Endothelial cell of umbilical vein (primary cell): ENCODE results near the gene RARRES1. TPM values are rescaled to one million over a fixed set of nuclear protein-coding genes. Genes with fewer than 3 reads are reported as not detected.

Experiments used
- BruUV-seq: library from RNA; stranded (reverse); fragments of 400-500 nt; replicated peaks from 2 replicates; lab custom pipeline; 2021; lab: Mats Ljungman, UMichigan
- CTCF ChIA-PET: fragments of 300-600, 350-600 bp; sonication (Branson Sonifier 250); formaldehyde crosslinking; loops from one replicate; lab custom pipeline; 2021; ENCODE audit warnings: antibody characterized with exemption, inconsistent platforms; lab: Charles Lee
- POLR2A ChIA-PET: fragments of 300-600, 350-600 bp; sonication (Branson Sonifier 250); formaldehyde crosslinking; loops from one replicate; lab custom pipeline; 2021; ENCODE audit warnings: antibody characterized with exemption, inconsistent platforms; lab: Charles Lee
- DNase-seq: peaks from one replicate; pipeline ENCODE4 v3.0.0-alpha.2; 2011; ENCODE audit warnings: low read depth, low spot score
- FAIRE-seq: peaks from 2 replicates; lab custom pipeline; 2011; peaks lifted over from hg19 to GRCh38; lab: Jason Lieb, UNC
- H2AFZ ChIP-seq: 2 replicates; pipeline ENCODE4 v1.6.0; 2012; ENCODE audit warnings: low read depth, low read length, control low read depth, inconsistent platforms
- H3K27ac ChIP-seq: 2 replicates; pipeline ENCODE4 v1.5.1; 2011; ENCODE audit warnings: low read depth, mild to moderate bottlenecking, control low read depth, low read length, moderate library complexity; ENCODE audit not compliant: insufficient read depth
- H3K27me3 ChIP-seq, 2 experiments: 2 replicates each; pipeline versions ENCODE4 v1.6.0 to v1.6.1; 2011; ENCODE audit warnings: low read length in 2 of 2, mixed read lengths in 1 of 2; ENCODE audit not compliant: control insufficient read depth in 2 of 2, insufficient read depth in 2 of 2
- H3K36me3 ChIP-seq, 2 experiments: 2 replicates in 1 of 2; 3 replicates in 1 of 2; pipeline ENCODE4 v1.5.1; 2011; ENCODE audit warnings: low read length in 2 of 2, mild to moderate bottlenecking in 1 of 2, moderate library complexity in 1 of 2; ENCODE audit not compliant: control insufficient read depth in 2 of 2, insufficient read depth in 2 of 2; ENCODE audit errors: extremely low read depth in 1 of 2
- H3K4me1 ChIP-seq: 3 replicates; pipeline ENCODE4 v1.5.1; 2011; ENCODE audit warnings: mild to moderate bottlenecking, low read length; ENCODE audit not compliant: control insufficient read depth, insufficient read depth; ENCODE audit errors: extremely low read depth
- H3K4me2 ChIP-seq: 2 replicates; pipeline ENCODE4 v1.6.1; 2011; ENCODE audit warnings: low read length, control low read depth, mixed read lengths; ENCODE audit not compliant: insufficient read depth
- H3K4me3 ChIP-seq, 3 experiments: fragments of 200-600 bp in 1 of 3; sonication (generic), shearing (Covaris generic) in 1 of 3; replicated peaks in 1 of 3; 2 replicates each; pipeline ENCODE4 v1.5.1; 2011 to 2016; ENCODE audit warnings: control low read depth in 3 of 3, low read length in 3 of 3, mild to moderate bottlenecking in 2 of 3, inconsistent platforms in 1 of 3, low read depth in 1 of 3, moderate library complexity in 1 of 3; ENCODE audit not compliant: insufficient read depth in 1 of 3
- H3K79me2 ChIP-seq: 2 replicates; pipeline ENCODE4 v1.6.0; 2012; ENCODE audit warnings: low read length, inconsistent platforms; ENCODE audit not compliant: control insufficient read depth, insufficient read depth
- H3K9ac ChIP-seq: replicated peaks from 2 replicates; pipeline ENCODE3; 2011; ENCODE audit warnings: low read length, control low read depth; ENCODE audit not compliant: insufficient read depth; ENCODE audit errors: extremely low read depth
- H3K9me1 ChIP-seq: replicated peaks from 3 replicates; pipeline ENCODE4 v1.6.0; 2011; ENCODE audit warnings: mild to moderate bottlenecking, low read length; ENCODE audit not compliant: control insufficient read depth, insufficient read depth; ENCODE audit errors: extremely low read depth
- H3K9me3 ChIP-seq: replicated peaks from 2 replicates; pipeline ENCODE4 v1.5.1; 2012; ENCODE audit warnings: low read length, inconsistent platforms; ENCODE audit not compliant: control insufficient read depth, insufficient read depth
- H4K20me1 ChIP-seq: replicated peaks from 2 replicates; pipeline ENCODE3; 2011; ENCODE audit warnings: mild to moderate bottlenecking, low read length; ENCODE audit not compliant: control insufficient read depth, insufficient read depth; ENCODE audit errors: extremely low read depth
- EZH2 ChIP-seq: IDR thresholded peaks from 2 replicates; pipeline ENCODE4 v1.6.1; 2012; ENCODE audit warnings: borderline replicate concordance, low read depth, mild to moderate bottlenecking, moderate library complexity, low read length, inconsistent platforms; ENCODE audit not compliant: severe bottlenecking
- FOS ChIP-seq: IDR thresholded peaks from 2 replicates; pipeline ENCODE4 v1.6.1; 2011; ENCODE audit warnings: mild to moderate bottlenecking, low read length, moderate library complexity, borderline replicate concordance; ENCODE audit not compliant: insufficient read depth
- GATA2 ChIP-seq: IDR thresholded peaks from 2 replicates; pipeline ENCODE4 v1.7.0; 2011; ENCODE audit warnings: low read depth, mild to moderate bottlenecking, moderate library complexity, mixed read lengths, low read length; ENCODE audit not compliant: insufficient read length, insufficient read depth
- JUN ChIP-seq: IDR thresholded peaks from 2 replicates; pipeline ENCODE4 v1.6.1; 2011; ENCODE audit warnings: borderline replicate concordance, low read depth; ENCODE audit not compliant: insufficient read length, insufficient read depth
- MAX ChIP-seq: IDR thresholded peaks from 2 replicates; pipeline ENCODE4 v1.6.1; 2011; ENCODE audit not compliant: insufficient read depth, insufficient read length
- MYC ChIP-seq: IDR thresholded peaks from one replicate; pipeline ENCODE4 v1.6.1; 2011; ENCODE audit warnings: mild to moderate bottlenecking, low read depth, low read length
- POLR2A ChIP-seq: IDR thresholded peaks from 2 replicates; pipeline ENCODE4 v1.6.1; 2012; ENCODE audit warnings: low read depth, mild to moderate bottlenecking, control low read depth, low read length
- POLR2AphosphoS5 ChIP-seq: IDR thresholded peaks from 2 replicates; pipeline ENCODE4 v1.6.1; 2012; ENCODE audit warnings: low read depth, mild to moderate bottlenecking, control low read depth, low read length, moderate library complexity; ENCODE audit not compliant: insufficient read depth
- dilution Hi-C: fragments of 300-500 bp; cut with MboI; formaldehyde crosslinking; loops from one replicate; pipeline ENCODE4 v1.15.0; 2019; ENCODE audit warnings: low sequenced_read_pairs; ENCODE audit not compliant: extremely low pct_ligation_motif_present
- intact Hi-C: fragments of 100-400 bp; cut with micrococcal nuclease; formaldehyde crosslinking; loops from one replicate; pipeline ENCODE4 v1.10.0; 2022
- polyA plus RNA-seq, 4 experiments: library from polyadenylated mRNA; depleted of rRNA in 3 of 4; stranded (reverse) in 3 of 4; unstranded in 1 of 4; fragments of >200 nt; gene quantifications; 2 replicates each; pipeline versions ENCODE4 v1.2.1 to v1.2.3, GENCODE V29; 2011 to 2012; ENCODE audit warnings: missing spikeins in 1 of 4
- total RNA-seq: library from RNA; stranded (reverse); gene quantifications from 2 replicates; pipeline ENCODE4 v1.2.3, GENCODE V29; 2021
- TF ChIP-seq, protein P1 (sequence below), 2 donors: IDR thresholded peaks; 1 replicate in 1 of 2; 2 replicates in 1 of 2; pipeline ENCODE4 v1.5.1; 2011; ENCODE audit warnings: low read length in 2 of 2, mild to moderate bottlenecking in 2 of 2, moderate library complexity in 2 of 2, control low read depth in 1 of 2, inconsistent platforms in 1 of 2, low read depth in 1 of 2; ENCODE audit not compliant: insufficient read depth in 1 of 2; ENCODE audit errors: extremely low read depth in 1 of 2

The RARRES1 gene
- total and polyA plus RNA-seq, 2 donors (not counting 3 experiments of a cell fraction or from before 2014, with no cell fraction given) = 0.98 to 1.5 TPM

DNA sequence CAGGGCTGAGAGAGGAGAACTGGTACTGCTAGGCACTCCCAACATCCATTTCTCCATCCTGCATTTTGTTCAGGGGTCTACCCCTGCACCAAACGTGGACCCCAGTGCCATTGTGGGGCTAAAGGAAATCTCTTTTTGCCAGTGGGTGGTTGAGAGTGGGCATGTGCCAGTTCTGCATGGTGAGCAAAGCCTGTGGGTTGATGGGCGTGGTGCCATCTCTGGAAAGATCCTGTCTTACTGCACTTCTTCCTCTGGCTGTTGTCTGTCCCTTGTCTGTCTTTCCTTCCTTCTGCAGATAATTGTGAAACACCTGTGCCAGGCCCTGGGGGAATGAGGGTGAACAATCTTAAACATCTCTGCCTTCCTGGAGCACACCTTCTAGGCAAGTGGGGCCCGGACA is 1.4 kb upstream of the RARRES1 start:
- Histone ChIP-seq H3K4me1 (peaks cover 6% of the 10 kb centered on the region), H3K27me3 (no peaks in the 10 kb centered on the region), H3K4me2 (no peak overlapping the region), H3K36me3 (no peaks in the 10 kb centered on the region), H3K9ac (no peak overlapping the region), H3K9me1 (no peaks in the 10 kb centered on the region), H4K20me1 (no peaks in the 10 kb centered on the region), H3K27ac (no peak overlapping the region), H2AFZ (no peak overlapping the region), H3K79me2 (no peaks in the 10 kb centered on the region), H3K4me3 (no peak overlapping the region), H3K9me3 (no peaks in the 10 kb centered on the region)
- POLR2A ChIA-PET = interaction anchor here (0.7 kb wide), 1 partner anchor 11 kb away, joined by 4 read pairs; no protein-coding TSS in a partner anchor
- intact Hi-C loops = no loop called here
- no TSS peak for BruUV-seq
- dilution Hi-C loops = no loop called here
- CTCF ChIA-PET = no interaction called here
- FAIRE-seq (no peak), DNase-seq (no peak)
- TF ChIP-seq MAX (no peak), FOS (no peak), GATA2 (no peak), JUN (no peak), POLR2A (no peak), MYC (no peak), EZH2 (no peak), POLR2AphosphoS5 (no peak)
- TF ChIP-seq, protein P1, sequence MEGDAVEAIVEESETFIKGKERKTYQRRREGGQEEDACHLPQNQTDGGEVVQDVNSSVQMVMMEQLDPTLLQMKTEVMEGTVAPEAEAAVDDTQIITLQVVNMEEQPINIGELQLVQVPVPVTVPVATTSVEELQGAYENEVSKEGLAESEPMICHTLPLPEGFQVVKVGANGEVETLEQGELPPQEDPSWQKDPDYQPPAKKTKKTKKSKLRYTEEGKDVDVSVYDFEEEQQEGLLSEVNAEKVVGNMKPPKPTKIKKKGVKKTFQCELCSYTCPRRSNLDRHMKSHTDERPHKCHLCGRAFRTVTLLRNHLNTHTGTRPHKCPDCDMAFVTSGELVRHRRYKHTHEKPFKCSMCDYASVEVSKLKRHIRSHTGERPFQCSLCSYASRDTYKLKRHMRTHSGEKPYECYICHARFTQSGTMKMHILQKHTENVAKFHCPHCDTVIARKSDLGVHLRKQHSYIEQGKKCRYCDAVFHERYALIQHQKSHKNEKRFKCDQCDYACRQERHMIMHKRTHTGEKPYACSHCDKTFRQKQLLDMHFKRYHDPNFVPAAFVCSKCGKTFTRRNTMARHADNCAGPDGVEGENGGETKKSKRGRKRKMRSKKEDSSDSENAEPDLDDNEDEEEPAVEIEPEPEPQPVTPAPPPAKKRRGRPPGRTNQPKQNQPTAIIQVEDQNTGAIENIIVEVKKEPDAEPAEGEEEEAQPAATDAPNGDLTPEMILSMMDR (IDR thresholded peaks at IDR 0.05; ENCODE audit: extremely low read depth in 1 of 2, insufficient read depth in 1 of 2, low read depth in 1 of 2, low read length in 2 of 2) = no peak
